ENCODE results near the gene KRABD2.

- TF ChIP-seq CTCF (IDR thresholded peaks at IDR 0.05; ENCODE audit: insufficient read depth, low read depth, low read length): no peak
- no peak for TF ChIP-seq EZH2 (IDR thresholded peaks at IDR 0.05; ENCODE audit: insufficient read depth, low read length)
These were observed 16.7 kb downstream of the KRABD2 start for GRCh38 chr17:8359769-8360168.

All from astrocyte (in vitro differentiated cells and primary cell).